Natural killer cell (primary cell): Measurements from ENCODE around the gene ARL5A. TPM values are rescaled to one million over a fixed set of nuclear protein-coding genes. Genes with fewer than 3 reads are reported as not detected.

ENCODE experiments used
- ATAC-seq, 3 donors: fragments of 150-1000 bp in 2 of 3; fragments of 200-7000 bp in 1 of 3; cut with Tn5 transposase; 1 replicate in 1 of 3; 2 replicates in 2 of 3; pipeline ENCODE4 v1.10.0; 2021; ENCODE audit warnings: mild to moderate bottlenecking in 2 of 3, moderate library complexity in 2 of 3
- DNase-seq, 2 donors: peaks; one replicate each; pipeline versions ENCODE4 v3.0.0 to v3.0.0-alpha.2; 2013 to 2021; ENCODE audit warnings: mixed read lengths in 1 of 2
- H3K27ac ChIP-seq: one replicate; pipeline ENCODE4 v1.5.1; 2013; ENCODE audit warnings: mild to moderate bottlenecking, low read length
- H3K27me3 ChIP-seq: one replicate; pipeline ENCODE4 v1.6.1; 2013; ENCODE audit warnings: low read length; ENCODE audit not compliant: control insufficient read depth, insufficient read depth
- H3K36me3 ChIP-seq: one replicate; pipeline ENCODE4 v1.6.1; 2013; ENCODE audit warnings: low read length; ENCODE audit not compliant: control insufficient read depth, insufficient read depth
- H3K4me1 ChIP-seq: one replicate; pipeline ENCODE4 v1.6.1; 2013; ENCODE audit warnings: low read length; ENCODE audit not compliant: control insufficient read depth, insufficient read depth
- H3K4me3 ChIP-seq: one replicate; pipeline ENCODE4 v1.5.1; 2013; ENCODE audit warnings: low read length
- H3K9me3 ChIP-seq: one replicate; pipeline ENCODE4 v1.6.1; 2013; ENCODE audit warnings: low read length; ENCODE audit not compliant: control insufficient read depth, insufficient read depth
- H3K27ac Mint-ChIP-seq, 2 donors: one replicate each; pipeline ENCODE4 v1.8.0; 2022; ENCODE audit warnings: mild to moderate bottlenecking in 2 of 2, mixed read lengths in 2 of 2, moderate library complexity in 1 of 2
- H3K27me3 Mint-ChIP-seq, 2 donors: one replicate each; pipeline ENCODE4 v1.8.0; 2022; ENCODE audit warnings: low read depth in 2 of 2, mixed read lengths in 2 of 2
- H3K36me3 Mint-ChIP-seq: one replicate; pipeline ENCODE4 v1.8.0; 2022; ENCODE audit warnings: mixed read lengths
- H3K4me1 Mint-ChIP-seq, 2 donors: one replicate each; pipeline ENCODE4 v1.8.0; 2022; ENCODE audit warnings: mixed read lengths in 2 of 2
- H3K4me3 Mint-ChIP-seq: one replicate; pipeline ENCODE4 v1.8.0; 2022; ENCODE audit warnings: mild to moderate bottlenecking, moderate library complexity, mixed read lengths
- H3K9me3 Mint-ChIP-seq, 2 donors: one replicate each; pipeline ENCODE4 v1.8.0; 2022; ENCODE audit warnings: mixed read lengths in 2 of 2
- CTCF ChIP-seq: fragments of 200-600 bp; IDR thresholded peaks from one replicate; pipeline ENCODE4 v1.8.0; 2022; ENCODE audit warnings: antibody characterized with exemption
- WGBS: methylation state at CpG from one replicate; pipeline ENCODE4 v1.1.7; 2013; ENCODE audit warnings: missing lambda C conversion rate; ENCODE audit not compliant: insufficient coverage; 5-methylcytosine and 5-hydroxymethylcytosine counted together
- intact Hi-C: fragments of 100-400 bp; cut with micrococcal nuclease; formaldehyde crosslinking; loops from one replicate; pipeline ENCODE4 v1.14.2; 2022
- total RNA-seq, 4 donors: library from RNA; stranded (reverse); fragments of 120-200 nt in 1 of 4; gene quantifications; one replicate each; pipeline versions ENCODE4 v1.2.3 to v1.2.4, GENCODE V29; 2013 to 2022

The ARL5A gene
- total RNA-seq, 3 donors from 2014 or later (not counting 1 experiment from before 2014, with no cell fraction given), result 39.9 to 58.0 (median 56.5) TPM

GRCh38 chr2:151862700-151863099 lies 34.5 kb upstream of the ARL5A start:
- no peaks in the 10 kb centered on the region for H3K9me3 Mint-ChIP-seq
- H3K27ac ChIP-seq, result no peak overlapping the region
- H3K27me3 ChIP-seq, result no peaks in the 10 kb centered on the region
- H3K27me3 Mint-ChIP-seq, result peaks cover 9 to 16% of the 10 kb centered on the region in 2 donors
- no peak overlapping the region for H3K4me3 ChIP-seq
- no peaks in the 10 kb centered on the region for H3K36me3 Mint-ChIP-seq
- DNase-seq, result no peak
- WGBS, result 77% methylated on average over 5 of the region's 5 CpGs
- no peaks in the 10 kb centered on the region for H3K36me3 ChIP-seq
- no peak overlapping the region for H3K4me3 Mint-ChIP-seq
- H3K4me1 Mint-ChIP-seq, result no peaks in the 10 kb centered on the region
- TF ChIP-seq CTCF, result no peak
- H3K4me1 ChIP-seq, result no peaks in the 10 kb centered on the region
- no peak overlapping the region for H3K27ac Mint-ChIP-seq
- intact Hi-C loops, result no loop called here
- H3K9me3 ChIP-seq, result no peaks in the 10 kb centered on the region
- ATAC-seq, result no peak

- H3K9me3 Mint-ChIP-seq, result no peaks in the 10 kb centered on the region
- TF ChIP-seq CTCF, result no peak
- ATAC-seq, result no peak
- DNase-seq, result no peak
- Histone ChIP-seq H3K4me3 (no peak overlapping the region), H3K4me1 (no peaks in the 10 kb centered on the region), H3K27ac (no peak overlapping the region), H3K36me3 (no peaks in the 10 kb centered on the region), H3K9me3 (no peaks in the 10 kb centered on the region), H3K27me3 (no peaks in the 10 kb centered on the region)
- no peaks in the 10 kb centered on the region for H3K4me1 Mint-ChIP-seq
- H3K27ac Mint-ChIP-seq, result no peak overlapping the region
- peaks cover 9 to 16% of the 10 kb centered on the region in 2 donors for H3K27me3 Mint-ChIP-seq
- H3K4me3 Mint-ChIP-seq, result no peak overlapping the region
- 92% methylated on average over 4 of the region's 4 CpGs for whole genome bisulfite sequencing
- H3K36me3 Mint-ChIP-seq, result no peaks in the 10 kb centered on the region
- intact Hi-C loops, result no loop called here
Measured at GRCh38 chr2:151861174-151861573, 33.0 kb upstream of the ARL5A start.

GRCh38 chr2:151860613-151861146 lies 32.5 kb upstream of the ARL5A start:
- Mint-ChIP-seq H3K4me3 (no peak overlapping the region), H3K36me3 (no peaks in the 10 kb centered on the region), H3K4me1 (no peaks in the 10 kb centered on the region), H3K27ac (no peak overlapping the region), H3K27me3 (peaks cover 8 to 16% of the 10 kb centered on the region in 2 donors), H3K9me3 (no peaks in the 10 kb centered on the region)
- Histone ChIP-seq H3K4me3 (no peak overlapping the region), H3K27me3 (no peaks in the 10 kb centered on the region), H3K9me3 (no peaks in the 10 kb centered on the region), H3K36me3 (no peaks in the 10 kb centered on the region), H3K4me1 (no peaks in the 10 kb centered on the region), H3K27ac (no peak overlapping the region)
- TF ChIP-seq CTCF, result no peak
- ATAC-seq (no peak), DNase-seq (no peak)
- 91% methylated on average over 5 of the region's 5 CpGs for whole genome bisulfite sequencing
- intact Hi-C loops, result no loop called here

- Histone ChIP-seq H3K4me1 (no peaks in the 10 kb centered on the region), H3K9me3 (no peaks in the 10 kb centered on the region), H3K27ac (no peak overlapping the region), H3K4me3 (no peak overlapping the region), H3K27me3 (no peaks in the 10 kb centered on the region), H3K36me3 (no peaks in the 10 kb centered on the region)
- Mint-ChIP-seq H3K36me3 (no peaks in the 10 kb centered on the region), H3K27me3 (peaks cover 3 to 13% of the 10 kb centered on the region in 2 donors), H3K4me3 (no peak overlapping the region), H3K4me1 (no peaks in the 10 kb centered on the region), H3K9me3 (no peaks in the 10 kb centered on the region), H3K27ac (no peak overlapping the region)
- ATAC-seq, result no peak
- intact Hi-C loops, result no loop called here
- DNase-seq, result no peak
- TF ChIP-seq CTCF, result no peak
- whole genome bisulfite sequencing, result 78% methylated on average over 4 of the region's 4 CpGs
Measured at GRCh38 chr2:151860210-151860609, 32.0 kb upstream of the ARL5A start.
